Activated CD4-positive, alpha-beta memory T cell treated with anti-CD3 and anti-CD28 coated beads, Interleukin-2, amount 10 ng/mL, durations not matched to agents 7 days and 5 days (primary cell): ENCODE data around the gene THBS4. TPM values are rescaled to one million over a fixed set of nuclear protein-coding genes. Genes with fewer than 3 reads are reported as not detected.

ENCODE experiments used
- CTCF ChIA-PET: fragments of 350-600 bp; sonication (Branson Sonifier 250); formaldehyde crosslinking; loops from one replicate; lab custom pipeline; 2021; ENCODE audit warnings: antibody characterized with exemption, inconsistent platforms; lab: Charles Lee
- POLR2A ChIA-PET: fragments of 350-600 bp; sonication (Branson Sonifier 250); formaldehyde crosslinking; loops from one replicate; lab custom pipeline; 2021; ENCODE audit warnings: antibody characterized with exemption; lab: Charles Lee
- DNase-seq: peaks from one replicate; pipeline ENCODE4 v3.0.0-alpha.2; 2020
- H3K27ac Mint-ChIP-seq: one replicate; pipeline ENCODE4 v1.8.0; 2021; ENCODE audit warnings: mild to moderate bottlenecking, mixed read lengths
- H3K27me3 Mint-ChIP-seq: one replicate; pipeline ENCODE4 v1.8.0; 2021; ENCODE audit warnings: mixed read lengths
- H3K36me3 Mint-ChIP-seq: one replicate; pipeline ENCODE4 v1.8.0; 2021; ENCODE audit warnings: low read depth, mixed read lengths
- H3K4me1 Mint-ChIP-seq: one replicate; pipeline ENCODE4 v1.8.0; 2021; ENCODE audit warnings: mixed read lengths
- H3K4me3 Mint-ChIP-seq: one replicate; pipeline ENCODE4 v1.8.0; 2021; ENCODE audit warnings: mild to moderate bottlenecking, mixed read lengths
- H3K9me3 Mint-ChIP-seq: one replicate; pipeline ENCODE4 v1.8.0; 2021; ENCODE audit warnings: mixed read lengths
- total RNA-seq, 2 experiments: library from RNA; stranded (reverse); gene quantifications; one replicate each; pipeline ENCODE4 v1.2.3, GENCODE V29; 2021

Gene THBS4
- total RNA-seq, 2 experiments from 2014 or later = 2.2 to 3.6 TPM

DNA sequence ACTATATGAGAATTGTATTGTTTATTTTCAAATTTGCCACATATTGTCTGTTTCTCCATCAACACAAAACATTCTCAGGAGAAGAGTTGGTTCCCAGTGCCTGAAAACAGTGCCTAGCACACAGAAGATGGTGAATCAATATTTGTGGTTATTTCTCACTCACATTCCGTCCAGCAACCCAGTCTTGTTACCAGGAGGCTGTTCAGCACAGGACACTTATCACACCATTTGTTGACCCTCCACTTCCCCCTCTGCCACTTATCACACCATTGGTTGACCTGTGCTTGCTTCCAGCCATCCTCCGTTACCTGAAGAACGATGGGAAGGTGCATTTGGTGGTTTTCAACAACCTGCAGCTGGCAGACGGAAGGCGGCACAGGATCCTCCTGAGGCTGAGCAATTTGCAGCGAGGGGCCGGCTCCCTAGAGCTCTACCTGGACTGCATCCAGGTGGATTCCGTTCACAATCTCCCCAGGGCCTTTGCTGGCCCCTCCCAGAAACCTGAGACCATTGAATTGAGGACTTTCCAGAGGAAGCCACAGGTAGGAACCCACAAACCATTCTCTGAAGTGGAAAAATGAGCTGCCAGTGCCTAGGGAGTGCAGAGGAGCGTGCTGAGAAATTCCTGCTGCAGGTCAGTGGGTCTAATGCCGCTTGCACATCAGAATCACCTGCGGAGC is 20.5 kb downstream of the THBS4 start:
- H3K4me1 Mint-ChIP-seq = peaks cover 19% of the 10 kb centered on the region
- no peak overlapping the region for H3K27ac Mint-ChIP-seq
- H3K4me3 Mint-ChIP-seq = no peak overlapping the region
- POLR2A ChIA-PET = no interaction called here
- no peak for DNase-seq
- H3K36me3 Mint-ChIP-seq = no peaks in the 10 kb centered on the region
- H3K27me3 Mint-ChIP-seq = no peaks in the 10 kb centered on the region
- no peaks in the 10 kb centered on the region for H3K9me3 Mint-ChIP-seq
- CTCF ChIA-PET = interaction anchor here (0.9 kb wide), 1 partner anchor 28 kb away, joined by 3 read pairs; no protein-coding TSS in a partner anchor

DNA sequence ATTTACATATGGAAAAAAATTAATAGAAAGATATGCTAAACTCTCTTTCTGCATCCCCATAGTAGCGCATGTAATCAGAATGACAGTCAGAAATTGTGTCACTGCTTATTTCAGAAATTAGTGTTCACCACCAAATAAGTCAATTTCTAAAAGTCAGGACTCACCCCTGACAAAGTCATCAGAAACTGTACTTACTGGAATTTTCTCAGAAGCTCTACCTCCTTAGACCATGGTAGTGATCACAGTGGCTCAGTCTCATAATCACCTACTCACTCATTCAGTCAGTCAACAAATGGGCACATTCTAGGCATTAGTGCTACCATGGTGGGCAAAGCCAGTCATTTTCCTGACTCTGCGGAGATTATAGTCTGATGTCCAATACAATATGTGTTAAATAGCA is 22.0 kb downstream of the THBS4 start:
- no peak overlapping the region for H3K27ac Mint-ChIP-seq
- no peaks in the 10 kb centered on the region for H3K27me3 Mint-ChIP-seq
- CTCF ChIA-PET = no interaction called here
- H3K36me3 Mint-ChIP-seq = no peaks in the 10 kb centered on the region
- no peak overlapping the region for H3K4me3 Mint-ChIP-seq
- peaks cover 19% of the 10 kb centered on the region for H3K4me1 Mint-ChIP-seq
- no peak for DNase-seq
- POLR2A ChIA-PET = interaction anchor here (1.5 kb wide), 1 partner anchor 67 kb away, joined by 6 read pairs; the partner anchor contains the start of gene MTX3
- no peaks in the 10 kb centered on the region for H3K9me3 Mint-ChIP-seq

DNA sequence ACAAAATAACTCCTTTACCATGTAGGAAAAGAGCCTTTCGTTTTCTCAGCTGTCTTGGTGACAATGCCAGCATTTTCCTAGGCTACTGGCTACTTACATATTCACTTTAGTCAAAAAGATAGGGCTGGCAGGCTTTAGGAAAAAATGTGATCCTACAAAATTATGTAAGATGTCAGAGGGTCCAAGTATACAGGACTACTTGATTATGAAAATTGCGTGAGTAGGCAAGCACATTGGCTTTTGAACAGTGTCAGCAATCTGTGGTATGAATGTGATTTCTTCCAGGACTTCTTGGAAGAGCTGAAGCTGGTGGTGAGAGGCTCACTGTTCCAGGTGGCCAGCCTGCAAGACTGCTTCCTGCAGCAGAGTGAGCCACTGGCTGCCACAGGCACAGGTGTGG is 22.8 kb downstream of the THBS4 start:
- Mint-ChIP-seq H3K27me3 (no peaks in the 10 kb centered on the region), H3K9me3 (no peaks in the 10 kb centered on the region), H3K4me3 (no peak overlapping the region), H3K27ac (no peak overlapping the region), H3K4me1 (peaks cover 19% of the 10 kb centered on the region), H3K36me3 (no peaks in the 10 kb centered on the region)
- DNase-seq = no peak
- CTCF ChIA-PET = interaction anchor here (1.2 to 1.4 kb wide), 2 partner anchors 11 to 27 kb away, joined by 3 to 4 read pairs; no protein-coding TSS in a partner anchor
- POLR2A ChIA-PET = no interaction called here

DNA sequence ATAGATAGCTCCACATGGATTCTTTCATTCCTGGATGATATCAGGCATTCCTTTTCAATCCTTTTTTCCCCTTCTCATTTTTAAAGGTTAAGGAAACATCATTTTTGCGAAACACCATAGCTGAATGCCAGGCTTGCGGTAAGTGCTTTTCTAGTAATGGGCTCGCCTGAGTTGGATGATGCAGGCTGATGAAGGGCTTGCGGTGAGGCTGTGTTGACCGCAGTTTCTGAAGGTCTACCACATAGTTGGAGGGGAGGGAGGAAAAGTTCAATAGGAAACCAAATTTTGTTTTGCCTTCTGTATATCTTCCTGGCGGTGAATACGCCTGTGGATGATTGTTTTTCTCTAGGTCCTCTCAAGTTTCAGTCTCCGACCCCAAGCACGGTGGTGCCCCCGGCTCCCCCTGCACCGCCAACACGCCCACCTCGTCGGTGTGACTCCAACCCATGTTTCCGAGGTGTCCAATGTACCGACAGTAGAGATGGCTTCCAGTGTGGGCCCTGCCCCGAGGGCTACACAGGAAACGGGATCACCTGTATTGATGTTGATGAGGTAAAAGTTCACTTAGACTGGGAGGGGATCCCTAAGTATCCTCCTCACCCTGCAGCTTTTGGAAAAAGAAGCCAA is 24.3 kb downstream of the THBS4 start:
- Mint-ChIP-seq H3K4me3 (no peak overlapping the region), H3K27ac (no peak overlapping the region), H3K36me3 (no peaks in the 10 kb centered on the region), H3K9me3 (no peaks in the 10 kb centered on the region), H3K27me3 (no peaks in the 10 kb centered on the region), H3K4me1 (peaks cover 19% of the 10 kb centered on the region)
- ChIA-PET CTCF (interaction anchor here (0.6 to 1.4 kb wide), 3 partner anchors 10 to 729 kb away, joined by 3 to 4 read pairs (median 3); no protein-coding TSS in a partner anchor), POLR2A (no interaction called here)
- no peak for DNase-seq

DNA sequence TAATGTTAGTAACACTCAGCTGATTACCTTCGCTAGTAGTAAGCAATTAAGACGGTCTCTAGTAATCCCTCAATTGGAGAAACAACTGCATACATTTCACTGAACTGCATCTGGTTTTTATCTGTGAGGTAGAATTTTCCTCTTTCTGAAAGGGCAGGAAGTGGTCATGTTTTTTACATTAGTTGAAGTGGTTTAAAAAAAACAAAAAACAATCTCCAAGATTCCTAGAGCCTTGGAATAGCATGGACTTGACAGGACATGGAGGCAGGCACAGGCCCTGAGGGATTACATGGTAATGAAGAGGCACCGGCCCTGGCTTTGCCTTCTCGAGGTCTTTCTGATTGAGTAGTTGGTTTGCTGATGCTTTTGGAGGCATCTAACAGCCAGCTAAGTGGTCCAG is 25.8 kb downstream of the THBS4 start:
- H3K4me1 Mint-ChIP-seq = peaks cover 12% of the 10 kb centered on the region
- ChIA-PET CTCF (no interaction called here), POLR2A (no interaction called here)
- DNase-seq = no peak
- no peak overlapping the region for H3K27ac Mint-ChIP-seq
- H3K9me3 Mint-ChIP-seq = no peaks in the 10 kb centered on the region
- H3K36me3 Mint-ChIP-seq = no peaks in the 10 kb centered on the region
- no peak overlapping the region for H3K4me3 Mint-ChIP-seq
- H3K27me3 Mint-ChIP-seq = no peaks in the 10 kb centered on the region

DNA sequence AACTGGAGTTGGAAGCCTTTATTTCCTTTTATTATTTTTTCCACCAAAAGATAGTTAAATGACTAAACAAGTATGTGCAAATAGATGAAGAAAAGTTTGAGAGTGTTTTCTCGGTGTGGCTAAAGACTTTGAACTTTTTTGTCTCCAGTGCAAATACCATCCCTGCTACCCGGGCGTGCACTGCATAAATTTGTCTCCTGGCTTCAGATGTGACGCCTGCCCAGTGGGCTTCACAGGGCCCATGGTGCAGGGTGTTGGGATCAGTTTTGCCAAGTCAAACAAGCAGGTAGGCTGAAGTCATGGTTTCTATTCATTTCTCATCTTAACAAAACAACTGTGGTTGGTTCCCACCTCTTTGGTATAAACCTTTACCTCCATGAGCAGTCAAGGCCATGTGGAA is 26.4 kb downstream of the THBS4 start:
- H3K27ac Mint-ChIP-seq = no peak overlapping the region
- H3K4me1 Mint-ChIP-seq = peaks cover 9% of the 10 kb centered on the region

DNA sequence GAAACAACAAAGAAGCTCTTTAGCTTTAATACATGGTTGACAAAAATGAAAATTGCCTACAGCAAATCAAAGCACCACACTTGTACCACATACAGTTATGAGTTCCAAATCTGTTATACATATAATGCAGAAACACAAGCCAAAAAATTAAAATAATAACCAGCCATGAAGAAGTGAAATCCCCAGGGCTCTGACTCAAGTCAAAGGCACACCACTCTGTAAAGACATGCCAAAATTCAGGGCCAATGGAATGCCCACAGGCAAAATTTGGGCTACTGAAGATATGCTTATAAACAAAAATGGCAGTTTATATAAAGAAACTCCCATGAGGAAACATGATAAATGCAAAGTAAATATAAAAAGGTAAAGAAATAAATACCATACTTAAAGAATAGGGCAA is 29.0 kb downstream of the THBS4 start:
- no peaks in the 10 kb centered on the region for H3K27me3 Mint-ChIP-seq
- no peaks in the 10 kb centered on the region for H3K36me3 Mint-ChIP-seq
- H3K27ac Mint-ChIP-seq = no peak overlapping the region
- ChIA-PET CTCF (no interaction called here), POLR2A (no interaction called here)
- no peak overlapping the region for H3K4me3 Mint-ChIP-seq
- H3K4me1 Mint-ChIP-seq = no peaks in the 10 kb centered on the region
- no peaks in the 10 kb centered on the region for H3K9me3 Mint-ChIP-seq
- DNase-seq = no peak

More for the DNA sequence above, 26.4 kb downstream of the THBS4 start:
- DNase-seq = no peak
- H3K36me3 Mint-ChIP-seq = no peaks in the 10 kb centered on the region
- no peaks in the 10 kb centered on the region for H3K27me3 Mint-ChIP-seq
- no peak overlapping the region for H3K4me3 Mint-ChIP-seq
- CTCF ChIA-PET = no interaction called here
- no peaks in the 10 kb centered on the region for H3K9me3 Mint-ChIP-seq
- POLR2A ChIA-PET = no interaction called here

DNA sequence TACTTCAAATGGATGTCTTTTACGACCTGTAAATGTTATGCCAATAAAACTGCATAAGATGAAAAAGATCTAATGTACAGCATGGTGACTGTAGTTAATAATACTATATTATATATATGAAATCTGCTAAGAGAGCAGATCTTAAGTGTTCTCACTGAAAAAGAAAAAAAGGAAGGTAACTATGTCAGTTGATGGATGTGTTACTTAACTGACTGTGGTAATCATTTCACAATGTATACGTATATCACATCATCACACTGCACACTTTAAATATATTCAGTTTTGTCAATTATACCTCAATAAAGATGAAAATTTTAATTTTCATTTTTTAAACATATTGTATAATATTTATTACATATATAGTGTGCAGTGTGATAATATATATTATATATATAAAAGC is 31.9 kb downstream of the THBS4 start:
- Mint-ChIP-seq H3K4me1 (peaks cover 16% of the 10 kb centered on the region), H3K36me3 (no peaks in the 10 kb centered on the region), H3K27me3 (no peaks in the 10 kb centered on the region), H3K27ac (no peak overlapping the region), H3K4me3 (no peak overlapping the region), H3K9me3 (no peaks in the 10 kb centered on the region)
- ChIA-PET CTCF (interaction anchor here (2.0 kb wide), 1 partner anchor 16 kb away, joined by 5 read pairs; no protein-coding TSS in a partner anchor), POLR2A (no interaction called here)
- DNase-seq = no peak

DNA sequence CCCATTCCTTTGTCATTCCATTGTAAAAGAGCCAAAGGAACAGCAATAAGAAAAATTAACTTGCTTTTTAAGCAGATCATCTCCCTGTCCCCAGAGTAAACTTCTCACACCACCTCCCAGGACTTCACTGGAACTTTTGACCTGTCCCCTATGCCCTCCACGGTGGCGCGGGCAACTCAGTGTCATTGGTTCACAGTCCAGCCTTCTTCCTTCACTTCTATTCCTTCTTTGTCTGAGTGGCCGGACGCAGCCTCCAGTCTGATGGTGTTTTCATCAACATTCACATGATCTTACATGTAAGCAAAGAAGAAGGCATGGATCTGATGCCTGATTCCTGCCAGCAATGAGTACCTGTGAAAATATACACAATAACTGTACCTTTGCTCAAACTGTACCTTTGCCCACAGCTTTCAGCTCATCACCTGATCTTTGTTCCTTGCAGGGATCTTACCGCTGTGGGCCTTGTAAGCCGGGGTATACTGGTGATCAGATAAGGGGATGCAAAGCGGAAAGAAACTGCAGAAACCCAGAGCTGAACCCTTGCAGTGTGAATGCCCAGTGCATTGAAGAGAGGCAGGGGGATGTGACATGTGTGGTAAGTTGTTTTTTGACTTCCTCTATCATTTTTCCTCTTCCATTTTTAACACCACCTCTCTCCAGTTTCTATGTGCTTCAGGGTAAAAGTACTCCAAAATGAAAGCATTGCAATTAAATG is 32.5 kb downstream of the THBS4 start:
- H3K27me3 Mint-ChIP-seq = no peaks in the 10 kb centered on the region

DNA sequence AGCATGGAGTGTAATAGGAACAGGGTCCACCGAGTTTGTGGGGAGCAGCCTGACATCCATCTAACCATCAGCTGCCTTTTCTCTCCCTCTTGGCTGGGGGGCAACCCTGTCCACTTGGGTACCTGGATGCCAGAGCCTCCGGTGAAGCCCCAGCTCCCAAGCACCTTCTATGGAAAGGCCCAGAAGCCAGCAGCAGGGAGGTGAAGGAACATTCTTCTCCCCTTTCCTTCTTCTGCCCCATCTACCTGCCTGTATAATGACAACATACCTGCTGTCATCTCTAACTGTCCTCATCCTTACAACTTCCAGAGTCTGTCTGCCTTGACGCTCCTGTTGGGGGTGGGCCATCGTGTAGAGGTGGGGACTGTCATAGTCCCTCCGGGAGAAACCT is 33.1 kb downstream of the THBS4 start:
- H3K27ac Mint-ChIP-seq = no peak overlapping the region
- no peak for DNase-seq
- ChIA-PET CTCF (interaction anchor here (2.0 kb wide), 1 partner anchor 15 kb away, joined by 5 read pairs; no protein-coding TSS in a partner anchor), POLR2A (no interaction called here)
- H3K36me3 Mint-ChIP-seq = no peaks in the 10 kb centered on the region
- no peaks in the 10 kb centered on the region for H3K9me3 Mint-ChIP-seq
- H3K27me3 Mint-ChIP-seq = no peaks in the 10 kb centered on the region
- no peak overlapping the region for H3K4me3 Mint-ChIP-seq
- H3K4me1 Mint-ChIP-seq = peaks cover 16% of the 10 kb centered on the region

More for the DNA sequence above, 32.5 kb downstream of the THBS4 start:
- POLR2A ChIA-PET = no interaction called here
- CTCF ChIA-PET = interaction anchor here (2.0 kb wide), 1 partner anchor 15 kb away, joined by 5 read pairs; no protein-coding TSS in a partner anchor
- Mint-ChIP-seq H3K9me3 (no peaks in the 10 kb centered on the region), H3K4me3 (no peak overlapping the region), H3K36me3 (no peaks in the 10 kb centered on the region), H3K4me1 (peaks cover 16% of the 10 kb centered on the region), H3K27ac (no peak overlapping the region)
- no peak for DNase-seq

DNA sequence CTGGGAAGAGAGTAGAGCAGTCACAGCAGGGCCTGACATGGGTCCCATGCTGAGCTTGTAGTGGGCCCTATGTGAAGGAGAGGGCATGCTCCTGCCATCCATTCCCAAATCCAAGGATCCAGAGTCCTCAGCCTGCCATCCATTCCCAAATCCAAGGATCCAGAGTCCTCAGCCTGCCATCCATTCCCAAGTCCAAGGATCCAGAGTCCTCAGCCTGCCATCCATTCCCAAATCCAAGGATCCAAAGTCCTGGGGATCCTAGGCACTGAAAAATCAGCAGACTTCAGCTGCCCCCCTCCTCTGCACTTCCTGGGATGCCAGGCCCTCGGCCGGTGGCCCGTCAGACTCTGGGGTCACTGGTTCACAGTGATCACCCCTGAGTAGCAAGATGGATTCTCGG is 33.6 kb downstream of the THBS4 start:
- Mint-ChIP-seq H3K36me3 (no peaks in the 10 kb centered on the region), H3K4me3 (no peak overlapping the region), H3K9me3 (no peaks in the 10 kb centered on the region), H3K27ac (no peak overlapping the region), H3K27me3 (no peaks in the 10 kb centered on the region), H3K4me1 (peaks cover 16% of the 10 kb centered on the region)
- ChIA-PET CTCF (interaction anchor here (1.3 kb wide), 1 partner anchor 10 kb away, joined by 4 read pairs; no protein-coding TSS in a partner anchor), POLR2A (no interaction called here)
- no peak for DNase-seq

DNA sequence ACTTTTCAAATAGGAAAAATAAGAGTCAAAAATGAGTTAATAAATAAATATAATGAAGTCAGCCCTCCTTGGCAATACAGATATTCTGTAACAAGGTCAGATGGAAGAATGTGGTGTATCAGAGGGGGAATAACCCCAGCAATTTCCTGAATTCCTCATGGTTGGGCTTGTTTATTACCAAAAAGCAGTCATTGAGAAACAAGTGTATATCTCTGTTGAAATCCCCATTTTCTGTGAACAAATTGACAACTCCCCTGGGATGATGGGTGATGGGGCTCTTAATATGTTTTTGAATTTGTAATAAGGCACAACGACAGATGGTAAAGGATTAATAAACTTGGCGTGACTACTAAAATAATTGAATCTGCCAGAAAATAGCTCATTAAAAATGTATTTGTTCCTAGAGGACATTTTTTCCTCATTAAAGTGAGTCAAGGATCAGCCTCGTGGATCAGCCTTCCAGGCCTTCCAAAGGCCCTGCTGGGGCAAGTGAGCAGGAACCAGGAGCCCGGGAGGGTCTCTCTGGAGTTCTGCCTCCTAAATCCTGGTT is 34.2 kb downstream of the THBS4 start:
- no peaks in the 10 kb centered on the region for H3K9me3 Mint-ChIP-seq
- POLR2A ChIA-PET = no interaction called here
- peaks cover 16% of the 10 kb centered on the region for H3K4me1 Mint-ChIP-seq
- CTCF ChIA-PET = interaction anchor here (0.8 to 1.3 kb wide), 2 partner anchors 11 to 14 kb away, joined by 3 to 4 read pairs; no protein-coding TSS in a partner anchor
- H3K4me3 Mint-ChIP-seq = no peak overlapping the region
- H3K27ac Mint-ChIP-seq = no peak overlapping the region
- H3K27me3 Mint-ChIP-seq = no peaks in the 10 kb centered on the region
- no peaks in the 10 kb centered on the region for H3K36me3 Mint-ChIP-seq
- DNase-seq = no peak

DNA sequence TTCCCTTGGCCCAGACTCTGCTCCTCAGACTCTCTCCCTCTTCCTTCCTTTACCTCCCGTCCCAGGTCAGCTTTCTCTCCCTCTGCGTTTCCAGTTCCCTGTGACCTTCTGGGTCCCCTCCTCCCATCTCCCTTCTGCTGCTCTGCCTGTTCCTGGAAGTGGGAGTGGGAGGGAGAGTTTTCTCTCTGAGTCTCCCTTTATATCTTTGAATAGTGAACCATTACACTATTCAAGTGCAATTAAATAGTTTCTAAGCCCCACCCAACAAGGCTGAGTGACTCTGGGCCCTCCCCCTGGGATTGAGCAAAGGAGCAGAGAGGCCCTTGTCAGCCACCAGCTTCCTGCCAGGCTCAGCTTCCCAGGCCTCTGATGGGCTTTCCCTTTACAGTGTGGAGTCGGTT is 34.8 kb downstream of the THBS4 start:
- ChIA-PET CTCF (interaction anchor here (0.8 to 1.3 kb wide), 2 partner anchors 11 to 13 kb away, joined by 3 to 4 read pairs; no protein-coding TSS in a partner anchor), POLR2A (no interaction called here)
- H3K4me3 Mint-ChIP-seq = no peak overlapping the region
- H3K27ac Mint-ChIP-seq = no peak overlapping the region
- no peak for DNase-seq
- no peaks in the 10 kb centered on the region for H3K27me3 Mint-ChIP-seq
- H3K36me3 Mint-ChIP-seq = no peaks in the 10 kb centered on the region
- no peaks in the 10 kb centered on the region for H3K9me3 Mint-ChIP-seq
- H3K4me1 Mint-ChIP-seq = peaks cover 16% of the 10 kb centered on the region
